Measurements from ENCODE around the gene AFF3. TPM values are rescaled to one million over a fixed set of nuclear protein-coding genes. Genes with fewer than 3 reads are reported as not detected.

The AFF3 gene
- total RNA-seq = under 1 TPM; 0.03 TPM

DNA sequence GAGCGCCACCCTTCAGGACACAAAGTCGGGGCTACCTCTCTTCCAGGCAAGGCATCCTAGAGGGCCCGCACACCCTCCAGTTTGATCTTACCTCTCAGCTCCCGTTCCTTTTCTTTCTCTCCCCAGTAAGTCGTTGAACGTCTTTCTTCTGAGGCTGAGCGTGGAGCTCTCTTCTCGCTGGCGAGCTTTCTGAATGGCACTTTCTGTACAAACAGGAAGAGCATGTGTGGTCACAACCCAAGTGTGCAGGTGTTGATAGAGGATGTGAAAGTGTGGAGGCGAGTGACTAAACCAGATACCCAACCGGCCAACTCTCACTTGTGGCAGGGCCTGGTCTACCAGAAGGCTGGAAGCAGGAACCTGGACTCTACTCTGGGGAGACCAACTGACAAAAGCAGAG, at the start of gene AFF3:
AFF3 (minus strand) TSS at position 198 of the 400 bp plus-strand sequence. CDS start 38,136 bp downstream, outside the sequence.
- H3K36me3 Mint-ChIP-seq (ENCODE audit: low read depth) = no peaks in the 10 kb centered on the region
- H3K27ac Mint-ChIP-seq = no peak within 1 kb of the TSS
- H3K27me3 Mint-ChIP-seq = peaks cover 32% of the 10 kb centered on the region
- DNase-seq = peak; percentile 27
- H3K4me1 Mint-ChIP-seq = peaks cover 10% of the 10 kb centered on the region
- CTCF ChIA-PET = no interaction called here
- no peak within 1 kb of the TSS for H3K4me3 Mint-ChIP-seq
- H3K9me3 Mint-ChIP-seq = no peaks in the 10 kb centered on the region
- POLR2A ChIA-PET = no interaction called here

GRCh38 chr2:100189387-100189786, 47.0 kb upstream of the AFF3 start:
- Mint-ChIP-seq H3K36me3 (ENCODE audit: low read depth) (no peaks in the 10 kb centered on the region), H3K9me3 (no peaks in the 10 kb centered on the region), H3K27me3 (no peaks in the 10 kb centered on the region), H3K4me3 (no peak overlapping the region), H3K27ac (no peak overlapping the region), H3K4me1 (no peaks in the 10 kb centered on the region)
- ChIA-PET POLR2A (no interaction called here), CTCF (no interaction called here)
- no peak for DNase-seq

GRCh38 chr2:100188326-100188725, 45.9 kb upstream of the AFF3 start:
- DNase-seq = no peak
- H3K9me3 Mint-ChIP-seq = no peaks in the 10 kb centered on the region
- no peaks in the 10 kb centered on the region for H3K36me3 Mint-ChIP-seq (ENCODE audit: low read depth)
- H3K27ac Mint-ChIP-seq = no peak overlapping the region
- H3K4me3 Mint-ChIP-seq = no peak overlapping the region
- H3K27me3 Mint-ChIP-seq = no peaks in the 10 kb centered on the region
- ChIA-PET CTCF (no interaction called here), POLR2A (no interaction called here)
- no peaks in the 10 kb centered on the region for H3K4me1 Mint-ChIP-seq

DNA sequence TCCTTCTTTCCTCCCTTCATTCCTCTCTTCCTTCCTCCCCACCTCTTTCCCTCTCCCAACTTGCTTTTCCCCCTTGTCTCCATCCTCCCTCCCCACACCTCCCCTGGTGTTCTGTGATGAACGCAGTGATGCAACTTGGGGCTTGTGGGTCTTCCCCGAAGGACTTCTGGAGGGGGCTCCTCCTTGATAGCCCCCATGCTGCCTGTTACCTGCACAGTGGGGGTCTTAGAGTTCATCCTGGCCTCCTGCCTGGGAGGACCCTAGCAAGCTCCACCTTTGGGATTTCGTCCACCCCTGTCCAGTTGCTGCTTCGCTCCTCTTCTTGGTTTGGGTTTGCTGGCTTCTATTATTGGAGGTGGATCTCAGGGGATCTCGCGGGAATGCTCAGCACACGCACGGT, 43.7 kb upstream of the AFF3 start:
- Mint-ChIP-seq H3K27me3 (no peaks in the 10 kb centered on the region), H3K4me3 (no peak overlapping the region), H3K27ac (no peak overlapping the region), H3K4me1 (no peaks in the 10 kb centered on the region), H3K9me3 (no peaks in the 10 kb centered on the region), H3K36me3 (ENCODE audit: low read depth) (no peaks in the 10 kb centered on the region)
- ChIA-PET POLR2A (no interaction called here), CTCF (no interaction called here)
- DNase-seq = no peak

DNA sequence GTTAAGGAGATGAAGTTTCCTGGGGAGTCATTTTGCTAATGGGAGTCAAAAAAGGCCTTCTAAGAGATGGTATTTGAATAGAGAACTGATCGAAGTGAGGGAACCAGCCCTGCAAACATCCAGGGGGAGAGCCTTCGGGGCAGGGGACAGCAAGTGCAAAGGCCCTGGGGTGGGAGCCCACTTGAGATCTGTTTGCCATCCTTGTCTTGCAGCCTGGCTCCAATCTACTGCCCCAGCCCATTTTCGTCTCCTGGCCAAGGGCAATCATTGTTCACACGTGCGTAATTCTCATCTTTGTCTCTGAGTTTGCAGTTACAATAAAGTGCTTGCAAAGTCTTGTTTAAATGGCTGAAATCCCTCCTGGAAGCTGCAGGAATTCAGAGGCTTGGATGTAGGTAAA, 43.1 kb upstream of the AFF3 start:
- CTCF ChIA-PET = no interaction called here
- Mint-ChIP-seq H3K4me3 (no peak overlapping the region), H3K27ac (no peak overlapping the region)

DNA sequence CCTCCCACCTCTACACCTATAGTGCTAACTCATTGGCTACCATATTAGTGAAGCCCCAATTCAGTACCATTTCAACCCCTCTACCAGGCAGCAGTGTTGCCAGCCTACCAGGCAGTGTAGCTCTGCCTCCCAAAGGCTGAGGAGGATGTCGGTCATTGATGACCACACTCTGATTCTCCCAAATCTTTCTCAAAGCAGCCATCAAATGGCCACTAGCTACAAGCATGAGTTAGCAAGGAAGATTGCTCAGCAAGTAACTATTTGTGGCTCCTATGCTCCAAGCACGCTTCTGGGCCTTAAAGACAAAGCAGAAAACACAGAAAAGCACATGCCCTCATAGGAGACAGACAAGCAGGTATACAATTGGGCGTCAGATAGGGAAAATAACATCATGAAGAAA, 42.7 kb upstream of the AFF3 start:
- no peak overlapping the region for H3K4me3 Mint-ChIP-seq
- no peak for DNase-seq
- ChIA-PET POLR2A (no interaction called here), CTCF (no interaction called here)
- H3K27ac Mint-ChIP-seq = no peak overlapping the region
- no peaks in the 10 kb centered on the region for H3K27me3 Mint-ChIP-seq
- H3K4me1 Mint-ChIP-seq = no peaks in the 10 kb centered on the region
- no peaks in the 10 kb centered on the region for H3K36me3 Mint-ChIP-seq (ENCODE audit: low read depth)
- H3K9me3 Mint-ChIP-seq = no peaks in the 10 kb centered on the region

More for the DNA sequence above, 43.1 kb upstream of the AFF3 start:
- Mint-ChIP-seq H3K4me1 (no peaks in the 10 kb centered on the region), H3K9me3 (no peaks in the 10 kb centered on the region), H3K27me3 (no peaks in the 10 kb centered on the region), H3K36me3 (ENCODE audit: low read depth) (no peaks in the 10 kb centered on the region)
- POLR2A ChIA-PET = no interaction called here
- DNase-seq = no peak

DNA sequence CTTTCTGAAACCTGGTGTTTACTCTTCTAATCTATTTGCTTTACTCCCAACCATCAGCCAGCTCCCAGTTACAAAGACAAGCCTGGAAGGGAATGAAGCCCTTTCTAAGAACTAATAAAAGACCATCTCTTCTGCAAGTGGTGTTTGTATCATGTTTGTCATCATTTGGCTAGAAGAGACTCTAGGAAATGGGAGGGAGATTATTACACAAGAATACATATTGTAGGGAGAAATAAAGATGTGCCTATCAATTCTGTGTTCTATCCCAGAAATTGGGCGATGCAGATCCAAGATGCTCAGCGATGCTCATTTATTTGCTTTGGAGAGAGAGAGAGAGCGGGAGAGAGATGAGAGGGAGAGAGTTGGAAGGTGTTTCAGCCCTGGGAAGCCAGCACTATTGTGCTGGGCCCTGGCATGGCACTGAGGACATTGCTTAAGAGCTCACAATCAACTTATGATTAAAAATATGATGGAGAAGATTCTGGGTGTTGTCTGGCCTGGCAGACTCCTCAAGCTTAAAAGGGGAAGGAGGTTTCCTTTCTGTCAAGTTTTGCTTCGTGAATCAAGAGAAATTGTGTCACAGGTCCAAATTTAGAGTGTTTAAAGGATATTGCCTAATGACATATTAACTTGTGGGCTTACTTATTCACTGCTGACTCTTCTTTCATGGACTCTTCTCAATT, 41.8 kb upstream of the AFF3 start:
- Mint-ChIP-seq H3K9me3 (no peaks in the 10 kb centered on the region), H3K36me3 (ENCODE audit: low read depth) (no peaks in the 10 kb centered on the region), H3K27ac (no peak overlapping the region), H3K4me1 (no peaks in the 10 kb centered on the region), H3K4me3 (no peak overlapping the region), H3K27me3 (no peaks in the 10 kb centered on the region)
- no peak for DNase-seq
- POLR2A ChIA-PET = no interaction called here
- CTCF ChIA-PET = no interaction called here

GRCh38 chr2:100182494-100183361, 40.3 kb upstream of the AFF3 start:
- no peaks in the 10 kb centered on the region for H3K27me3 Mint-ChIP-seq
- CTCF ChIA-PET = no interaction called here
- H3K4me1 Mint-ChIP-seq = no peaks in the 10 kb centered on the region
- H3K9me3 Mint-ChIP-seq = no peaks in the 10 kb centered on the region
- no peak overlapping the region for H3K4me3 Mint-ChIP-seq
- no peak for DNase-seq
- POLR2A ChIA-PET = no interaction called here
- H3K36me3 Mint-ChIP-seq (ENCODE audit: low read depth) = no peaks in the 10 kb centered on the region
- no peak overlapping the region for H3K27ac Mint-ChIP-seq

DNA sequence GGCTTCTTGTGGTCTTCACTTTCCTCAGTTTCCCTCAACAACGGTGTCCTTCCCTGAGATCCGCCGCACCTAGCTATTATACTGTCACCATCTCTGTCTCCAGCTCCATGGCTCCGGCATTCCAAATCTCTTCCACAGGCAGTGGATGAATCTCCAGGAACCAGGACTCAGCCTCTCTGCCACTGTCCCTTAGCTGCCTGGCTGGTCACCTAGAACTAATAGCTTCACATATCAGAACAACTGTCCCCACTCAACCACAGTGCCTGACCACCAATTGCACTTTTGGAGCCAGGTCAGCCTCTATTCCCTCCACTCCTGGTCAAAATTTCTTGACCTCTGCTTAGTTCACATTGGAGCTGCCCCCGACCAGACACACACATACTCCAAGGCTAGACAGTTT, 38.1 kb upstream of the AFF3 start:
- Mint-ChIP-seq H3K36me3 (ENCODE audit: low read depth) (no peaks in the 10 kb centered on the region), H3K27me3 (no peaks in the 10 kb centered on the region), H3K27ac (no peak overlapping the region), H3K4me1 (no peaks in the 10 kb centered on the region), H3K9me3 (no peaks in the 10 kb centered on the region), H3K4me3 (no peak overlapping the region)
- CTCF ChIA-PET = no interaction called here
- no peak for DNase-seq
- POLR2A ChIA-PET = no interaction called here

DNA sequence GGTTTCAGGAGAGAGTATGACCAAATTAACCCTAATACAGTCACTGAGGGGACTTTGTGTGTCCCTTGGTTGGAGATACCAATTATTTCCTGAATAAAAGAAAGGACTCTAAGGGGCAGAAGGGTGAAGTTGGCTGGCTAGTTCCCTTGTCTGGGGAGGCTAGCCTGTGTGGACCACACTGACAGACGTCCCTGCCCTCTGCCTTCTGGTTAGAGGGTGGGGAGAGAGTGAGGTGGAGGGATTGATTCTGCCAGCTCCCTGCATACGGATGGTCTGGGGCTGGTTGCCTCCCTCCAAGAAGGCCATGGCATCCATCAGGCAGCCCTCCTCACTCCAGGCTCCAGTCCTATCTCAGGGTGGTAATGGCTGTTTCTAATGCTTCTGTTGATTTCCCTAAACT, 37.4 kb upstream of the AFF3 start:
- H3K27ac Mint-ChIP-seq = no peak overlapping the region
- no peak for DNase-seq
- H3K36me3 Mint-ChIP-seq (ENCODE audit: low read depth) = no peaks in the 10 kb centered on the region
- no peaks in the 10 kb centered on the region for H3K9me3 Mint-ChIP-seq
- ChIA-PET CTCF (no interaction called here), POLR2A (no interaction called here)
- H3K4me3 Mint-ChIP-seq = no peak overlapping the region
- H3K27me3 Mint-ChIP-seq = no peaks in the 10 kb centered on the region
- no peaks in the 10 kb centered on the region for H3K4me1 Mint-ChIP-seq

DNA sequence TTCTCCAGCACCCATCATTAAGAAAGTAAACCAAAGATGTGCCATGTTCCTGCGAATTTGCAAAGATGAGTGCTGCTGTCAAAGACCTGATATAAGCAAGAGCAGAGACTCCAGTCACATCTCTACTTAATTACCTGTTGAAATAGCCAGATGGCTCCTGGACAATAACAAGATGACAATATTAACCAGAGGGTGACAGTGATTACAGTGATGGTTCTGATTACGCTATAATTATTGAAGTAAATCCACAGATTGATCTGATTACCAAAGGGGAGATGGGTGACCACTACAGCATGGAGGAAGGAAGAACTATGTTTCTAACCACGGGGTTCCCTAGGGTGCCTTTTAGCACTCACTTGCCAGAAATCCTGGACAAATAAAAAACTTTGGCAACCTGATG, 36.5 kb upstream of the AFF3 start:
- no peak for DNase-seq
- H3K4me1 Mint-ChIP-seq = no peaks in the 10 kb centered on the region
- ChIA-PET POLR2A (no interaction called here), CTCF (no interaction called here)
- H3K4me3 Mint-ChIP-seq = no peak overlapping the region
- no peaks in the 10 kb centered on the region for H3K27me3 Mint-ChIP-seq
- no peaks in the 10 kb centered on the region for H3K36me3 Mint-ChIP-seq (ENCODE audit: low read depth)
- H3K27ac Mint-ChIP-seq = no peak overlapping the region
- H3K9me3 Mint-ChIP-seq = no peaks in the 10 kb centered on the region

GRCh38 chr2:100178085-100178788, 35.8 kb upstream of the AFF3 start:
- Mint-ChIP-seq H3K4me3 (no peak overlapping the region), H3K27ac (no peak overlapping the region), H3K9me3 (no peaks in the 10 kb centered on the region), H3K27me3 (no peaks in the 10 kb centered on the region), H3K4me1 (no peaks in the 10 kb centered on the region), H3K36me3 (ENCODE audit: low read depth) (no peaks in the 10 kb centered on the region)
- CTCF ChIA-PET = interaction anchor here (0.5 kb wide), 1 partner anchor 985 kb away, joined by 3 read pairs; no protein-coding TSS in a partner anchor
- POLR2A ChIA-PET = no interaction called here
- peak; percentile 19 for DNase-seq

DNA sequence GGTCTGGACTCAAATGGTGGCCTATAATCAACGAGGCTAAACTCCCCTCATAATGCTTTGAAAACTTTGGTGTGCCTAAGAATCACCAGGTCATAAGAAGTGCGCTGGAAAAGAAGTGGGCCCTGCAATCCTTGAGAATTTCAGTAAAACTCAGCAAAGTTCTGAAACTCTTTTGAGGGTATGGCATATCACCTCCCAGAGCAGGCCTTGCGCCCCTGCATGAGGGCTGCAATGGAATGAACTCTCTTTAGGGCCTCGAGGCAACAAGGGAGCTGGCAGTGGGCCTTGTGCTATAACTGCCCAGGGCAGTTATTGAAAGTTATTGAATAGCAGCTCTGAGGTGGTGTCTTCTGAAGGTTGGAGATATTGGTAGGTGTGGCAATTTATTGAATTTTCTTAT, 34.5 kb upstream of the AFF3 start:
- CTCF ChIA-PET = no interaction called here
- Mint-ChIP-seq H3K36me3 (ENCODE audit: low read depth) (no peaks in the 10 kb centered on the region), H3K4me3 (no peak overlapping the region), H3K27ac (no peak overlapping the region), H3K9me3 (no peaks in the 10 kb centered on the region), H3K4me1 (no peaks in the 10 kb centered on the region), H3K27me3 (no peaks in the 10 kb centered on the region)
- no peak for DNase-seq
- POLR2A ChIA-PET = no interaction called here

Measured in activated CD4-positive, alpha-beta memory T cell treated with anti-CD3 and anti-CD28 coated beads, Interleukin-2, amount 10 ng/mL, durations not matched to agents 7 days and 5 days (primary cell).